ENCODE results near the gene EFHC2. TPM values are rescaled to one million over a fixed set of nuclear protein-coding genes. Genes with fewer than 3 reads are reported as not detected.
"Not testable (repeated sequence)": the region's sequence is repeated elsewhere in the genome, so short reads cannot be mapped to it uniquely, and the experiment has no call there.

The EFHC2 gene
- total and polyA plus RNA-seq, 8 donors = 0.09 to 1.9 (median 0.47) TPM

DNA sequence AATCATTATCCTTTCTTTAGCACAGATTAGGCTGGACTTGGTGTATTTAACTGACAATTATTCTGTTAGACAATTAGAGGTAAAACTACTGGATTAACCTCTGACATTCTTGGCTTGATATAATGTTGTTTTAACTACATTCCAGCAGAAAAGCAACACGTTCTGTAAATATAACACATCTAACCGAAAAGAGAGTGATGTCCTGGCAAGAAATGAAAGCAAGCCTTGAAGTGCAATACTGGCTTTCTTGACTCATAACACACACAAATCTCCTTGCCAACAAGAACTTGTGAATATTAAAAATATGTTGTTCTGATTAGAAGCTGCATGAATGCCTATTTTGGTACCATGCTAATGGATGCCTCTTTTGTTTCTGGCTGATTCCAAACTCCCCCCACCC lies 76.4 kb downstream of the EFHC2 start:
- no peak overlapping the region for H3K27ac ChIP-seq
- H3K4me3 ChIP-seq = no peak overlapping the region
- intact Hi-C loops (cut with DNase I) = no loop called here
- H3K36me3 ChIP-seq = no peaks in the 10 kb centered on the region
- H3K27me3 ChIP-seq = no peaks in the 10 kb centered on the region
- TF ChIP-seq, protein P1, sequence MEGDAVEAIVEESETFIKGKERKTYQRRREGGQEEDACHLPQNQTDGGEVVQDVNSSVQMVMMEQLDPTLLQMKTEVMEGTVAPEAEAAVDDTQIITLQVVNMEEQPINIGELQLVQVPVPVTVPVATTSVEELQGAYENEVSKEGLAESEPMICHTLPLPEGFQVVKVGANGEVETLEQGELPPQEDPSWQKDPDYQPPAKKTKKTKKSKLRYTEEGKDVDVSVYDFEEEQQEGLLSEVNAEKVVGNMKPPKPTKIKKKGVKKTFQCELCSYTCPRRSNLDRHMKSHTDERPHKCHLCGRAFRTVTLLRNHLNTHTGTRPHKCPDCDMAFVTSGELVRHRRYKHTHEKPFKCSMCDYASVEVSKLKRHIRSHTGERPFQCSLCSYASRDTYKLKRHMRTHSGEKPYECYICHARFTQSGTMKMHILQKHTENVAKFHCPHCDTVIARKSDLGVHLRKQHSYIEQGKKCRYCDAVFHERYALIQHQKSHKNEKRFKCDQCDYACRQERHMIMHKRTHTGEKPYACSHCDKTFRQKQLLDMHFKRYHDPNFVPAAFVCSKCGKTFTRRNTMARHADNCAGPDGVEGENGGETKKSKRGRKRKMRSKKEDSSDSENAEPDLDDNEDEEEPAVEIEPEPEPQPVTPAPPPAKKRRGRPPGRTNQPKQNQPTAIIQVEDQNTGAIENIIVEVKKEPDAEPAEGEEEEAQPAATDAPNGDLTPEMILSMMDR (IDR thresholded peaks at IDR 0.05) = no peak
- WGBS, 2 donors = 19 to 34% methylated on average over 2 of the region's 2 CpGs
- DNase-seq (no peak), FAIRE-seq (no peak), ATAC-seq (no peak)
- no peaks in the 10 kb centered on the region for H3K4me1 ChIP-seq
- no peaks in the 10 kb centered on the region for H3K9me3 ChIP-seq

DNA sequence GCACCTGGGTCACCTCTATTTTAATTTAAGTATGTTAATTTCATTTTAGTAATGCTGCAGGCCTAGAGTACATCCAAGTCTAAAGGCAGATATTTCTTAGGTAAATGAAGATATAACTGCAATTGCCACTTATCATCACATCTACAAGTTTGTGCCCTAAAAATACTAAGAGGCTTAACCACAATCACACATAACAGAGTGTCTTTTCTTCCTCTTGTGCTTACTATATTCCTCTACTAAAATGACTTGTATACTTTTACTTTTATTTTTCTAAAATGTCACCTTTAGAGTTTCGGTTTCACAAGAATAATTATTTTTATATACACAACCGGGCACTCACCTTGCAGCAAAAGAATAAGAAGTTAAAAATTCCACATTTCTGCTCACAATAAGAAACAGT lies 77.9 kb downstream of the EFHC2 start:
- no peak overlapping the region for H3K27ac ChIP-seq
- intact Hi-C loops (cut with DNase I) = no loop called here
- TF ChIP-seq, protein P1 (IDR thresholded peaks at IDR 0.05) = no peak
- no peak for DNase-seq
- ATAC-seq = no peak
- H3K9me3 ChIP-seq = no peaks in the 10 kb centered on the region
- H3K4me3 ChIP-seq = no peak overlapping the region
- no peaks in the 10 kb centered on the region for H3K4me1 ChIP-seq
- FAIRE-seq = no peak
- no peaks in the 10 kb centered on the region for H3K36me3 ChIP-seq
- no peaks in the 10 kb centered on the region for H3K27me3 ChIP-seq
- WGBS, 2 donors = 72 to 85% methylated on average over 2 of the region's 2 CpGs

DNA sequence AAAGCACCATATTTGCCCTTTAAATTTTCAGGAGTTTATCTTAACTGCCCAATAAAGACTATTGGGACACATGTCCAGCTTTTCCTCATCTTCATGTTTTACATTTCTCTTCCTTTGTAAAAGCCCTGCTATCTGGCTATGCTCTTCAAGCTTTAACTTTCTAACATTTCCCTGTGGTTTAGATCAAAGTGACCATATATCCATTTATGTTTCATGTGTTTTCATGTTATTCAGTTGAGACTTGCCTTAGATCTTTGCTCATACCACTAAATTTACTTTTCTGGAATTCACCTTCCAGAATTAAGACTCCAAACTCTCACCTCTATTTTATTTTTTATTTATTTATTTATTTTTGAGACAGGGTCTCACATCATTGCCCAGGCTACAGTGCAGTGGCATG lies 78.5 kb downstream of the EFHC2 start:
- Histone ChIP-seq H3K36me3 (no peaks in the 10 kb centered on the region), H3K27me3 (no peaks in the 10 kb centered on the region), H3K4me1 (no peaks in the 10 kb centered on the region), H3K27ac (no peak overlapping the region), H3K4me3 (no peak overlapping the region), H3K9me3 (no peaks in the 10 kb centered on the region)
- intact Hi-C loops (cut with DNase I) = no loop called here
- TF ChIP-seq, protein P1 (IDR thresholded peaks at IDR 0.05) = no peak
- ATAC-seq (no peak), FAIRE-seq (peak; percentile 26), DNase-seq (no peak)

DNA sequence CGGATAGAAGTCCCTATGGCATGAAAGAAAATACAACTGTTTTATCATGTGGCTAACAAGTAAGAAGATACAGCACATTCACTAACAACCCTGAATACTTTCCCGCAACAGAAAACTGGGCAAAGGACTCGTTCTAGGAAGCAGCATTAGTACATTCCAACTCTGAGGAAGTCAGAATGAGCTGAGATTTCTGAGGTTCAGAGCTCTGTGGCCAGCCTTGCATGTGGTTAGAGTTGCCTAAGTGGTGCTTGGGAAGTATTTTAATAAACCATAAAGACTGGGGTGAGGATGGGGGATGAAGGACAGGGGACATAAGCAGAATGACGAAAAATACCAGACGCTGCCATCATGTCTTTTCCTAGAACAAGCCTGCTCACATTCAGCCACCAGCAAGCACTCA lies 82.2 kb downstream of the EFHC2 start:
- Histone ChIP-seq H3K9me3 (no peaks in the 10 kb centered on the region), H3K4me3 (no peak overlapping the region), H3K4me1 (no peaks in the 10 kb centered on the region), H3K27me3 (no peaks in the 10 kb centered on the region), H3K36me3 (no peaks in the 10 kb centered on the region), H3K27ac (no peak overlapping the region)
- no peak for FAIRE-seq
- DNase-seq = no peak
- TF ChIP-seq, protein P1 (IDR thresholded peaks at IDR 0.05) = no peak
- no peak for ATAC-seq
- WGBS, 2 donors = 80 to 82% methylated on average over 5 of the region's 5 CpGs
- intact Hi-C loops (cut with DNase I) = no loop called here

DNA sequence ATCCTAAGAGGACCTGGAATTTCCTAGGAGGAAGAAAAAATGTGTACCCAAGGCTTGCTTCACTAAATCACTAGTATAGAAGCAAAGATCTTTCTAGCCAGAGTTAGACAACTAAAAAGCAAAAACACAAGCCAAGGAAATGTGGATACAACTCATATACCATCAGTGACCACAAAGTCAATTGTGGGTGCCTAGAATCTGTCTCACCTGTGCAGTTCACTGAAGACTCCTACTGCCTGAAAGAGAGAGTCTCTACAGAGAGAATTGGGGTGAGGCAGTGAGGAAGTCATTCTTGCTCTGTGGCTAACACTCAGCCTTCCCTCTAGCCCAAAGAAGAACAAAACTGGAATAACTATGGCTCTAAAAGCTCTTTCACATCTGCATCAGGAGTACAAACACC lies 82.9 kb downstream of the EFHC2 start:
- DNase-seq = no peak

DNA sequence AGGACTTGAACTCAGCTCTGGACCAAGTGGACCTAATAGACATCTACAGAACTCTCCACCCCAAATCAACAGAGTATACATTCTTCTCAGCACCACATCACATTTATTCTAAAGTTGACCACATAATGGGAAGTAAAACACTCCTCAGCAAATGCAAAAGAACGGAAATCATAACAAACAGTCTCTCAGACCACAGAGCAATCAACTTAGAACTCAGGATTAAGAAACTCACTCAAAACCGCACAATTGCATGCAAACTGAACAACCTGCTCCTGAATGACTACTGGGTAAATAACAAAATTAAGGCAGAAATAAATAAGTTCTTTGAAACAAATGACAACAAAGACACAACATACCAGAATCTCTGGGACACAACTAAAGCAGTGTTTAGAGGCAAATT lies 87.7 kb downstream of the EFHC2 start:
- H3K9me3 ChIP-seq; ATAC-seq; H3K4me1 ChIP-seq; H3K36me3 ChIP-seq; intact Hi-C loops (cut with DNase I); FAIRE-seq; H3K4me3 ChIP-seq; H3K27me3 ChIP-seq; H3K27ac ChIP-seq; DNase-seq: not testable (repeated sequence)
- WGBS, 2 donors = 77 to 83% methylated on average over 2 of the region's 2 CpGs

More for the DNA sequence above, 82.9 kb downstream of the EFHC2 start:
- no peaks in the 10 kb centered on the region for H3K36me3 ChIP-seq
- TF ChIP-seq, protein P1 (IDR thresholded peaks at IDR 0.05) = no peak
- H3K4me1 ChIP-seq = no peaks in the 10 kb centered on the region
- H3K27ac ChIP-seq = no peak overlapping the region
- FAIRE-seq (no peak), ATAC-seq (no peak)
- intact Hi-C loops (cut with DNase I) = no loop called here
- H3K9me3 ChIP-seq = no peaks in the 10 kb centered on the region
- H3K27me3 ChIP-seq = no peaks in the 10 kb centered on the region
- no peak overlapping the region for H3K4me3 ChIP-seq

All from pancreas (tissue), 10 donors.